Measurements from ENCODE around the gene ITGA8.

DNA sequence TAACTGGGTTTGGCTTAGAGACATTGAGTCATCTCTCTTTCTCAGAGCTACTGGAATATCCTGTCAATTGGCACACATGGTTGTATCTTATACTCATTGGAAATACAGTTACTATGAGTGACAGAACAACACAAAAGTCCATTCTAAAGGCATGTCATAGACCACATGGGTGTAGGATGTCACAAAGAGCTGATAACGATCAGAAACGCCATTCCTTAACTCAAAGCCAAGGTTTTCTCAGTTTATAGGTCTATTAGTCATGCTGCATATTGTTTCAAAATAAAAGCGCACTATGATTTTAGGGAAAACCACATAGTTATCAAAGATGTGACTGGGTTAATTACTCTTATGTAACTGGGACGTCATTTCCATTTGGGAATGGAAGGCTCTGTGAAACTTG, 201.5 kb downstream of the ITGA8 start:
- TF ChIP-seq, protein P1, sequence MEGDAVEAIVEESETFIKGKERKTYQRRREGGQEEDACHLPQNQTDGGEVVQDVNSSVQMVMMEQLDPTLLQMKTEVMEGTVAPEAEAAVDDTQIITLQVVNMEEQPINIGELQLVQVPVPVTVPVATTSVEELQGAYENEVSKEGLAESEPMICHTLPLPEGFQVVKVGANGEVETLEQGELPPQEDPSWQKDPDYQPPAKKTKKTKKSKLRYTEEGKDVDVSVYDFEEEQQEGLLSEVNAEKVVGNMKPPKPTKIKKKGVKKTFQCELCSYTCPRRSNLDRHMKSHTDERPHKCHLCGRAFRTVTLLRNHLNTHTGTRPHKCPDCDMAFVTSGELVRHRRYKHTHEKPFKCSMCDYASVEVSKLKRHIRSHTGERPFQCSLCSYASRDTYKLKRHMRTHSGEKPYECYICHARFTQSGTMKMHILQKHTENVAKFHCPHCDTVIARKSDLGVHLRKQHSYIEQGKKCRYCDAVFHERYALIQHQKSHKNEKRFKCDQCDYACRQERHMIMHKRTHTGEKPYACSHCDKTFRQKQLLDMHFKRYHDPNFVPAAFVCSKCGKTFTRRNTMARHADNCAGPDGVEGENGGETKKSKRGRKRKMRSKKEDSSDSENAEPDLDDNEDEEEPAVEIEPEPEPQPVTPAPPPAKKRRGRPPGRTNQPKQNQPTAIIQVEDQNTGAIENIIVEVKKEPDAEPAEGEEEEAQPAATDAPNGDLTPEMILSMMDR (IDR thresholded peaks at IDR 0.05) = no peak
- TF ChIP-seq POLR2A (IDR thresholded peaks at IDR 0.05) = no peak

Measured in heart left ventricle (tissue), 13 donors.